Measurements from ENCODE around the gene SEMA4G.

The SEMA4G gene

GRCh38 chr10:101008823-101009423, 39.6 kb downstream of the SEMA4G start:
- no peak for DNase-seq

GRCh38 chr10:101010329-101010728, 41.0 kb downstream of the SEMA4G start:
- DNase-seq = no peak

GRCh38 chr10:101011517-101012423, 42.5 kb downstream of the SEMA4G start:
- no peak for DNase-seq

GRCh38 chr10:101012525-101013364, 43.4 kb downstream of the SEMA4G start:
- DNase-seq = peak; percentile 88 to 91

- no peak for DNase-seq
Measured at GRCh38 chr10:101013365-101013825, 44.1 kb downstream of the SEMA4G start.

GRCh38 chr10:101014230-101014884, 45.1 kb downstream of the SEMA4G start:
- DNase-seq = peak; percentile 91

- DNase-seq = peak; percentile 30 to 41
Measured at GRCh38 chr10:101014966-101015581, 45.8 kb downstream of the SEMA4G start.

GRCh38 chr10:101015582-101015973, 46.3 kb downstream of the SEMA4G start:
- no peak for DNase-seq

- no peak for DNase-seq
Measured at GRCh38 chr10:101016814-101017213, 47.5 kb downstream of the SEMA4G start.

- DNase-seq = no peak
Measured at GRCh38 chr10:101018118-101018599, 48.9 kb downstream of the SEMA4G start.

- DNase-seq = peak; percentile 89 to 92
Measured at GRCh38 chr10:101018600-101019439, 49.5 kb downstream of the SEMA4G start.
